NCI-H510A treated with DMSO at 0.1 percent for 48 hours (cell line): ENCODE results near the gene PRSS2.

Experiments used
- DNase-seq: peaks from one replicate; lab custom pipeline; 2025; lab: John Stamatoyannopoulos, UW

Gene PRSS2

DNA sequence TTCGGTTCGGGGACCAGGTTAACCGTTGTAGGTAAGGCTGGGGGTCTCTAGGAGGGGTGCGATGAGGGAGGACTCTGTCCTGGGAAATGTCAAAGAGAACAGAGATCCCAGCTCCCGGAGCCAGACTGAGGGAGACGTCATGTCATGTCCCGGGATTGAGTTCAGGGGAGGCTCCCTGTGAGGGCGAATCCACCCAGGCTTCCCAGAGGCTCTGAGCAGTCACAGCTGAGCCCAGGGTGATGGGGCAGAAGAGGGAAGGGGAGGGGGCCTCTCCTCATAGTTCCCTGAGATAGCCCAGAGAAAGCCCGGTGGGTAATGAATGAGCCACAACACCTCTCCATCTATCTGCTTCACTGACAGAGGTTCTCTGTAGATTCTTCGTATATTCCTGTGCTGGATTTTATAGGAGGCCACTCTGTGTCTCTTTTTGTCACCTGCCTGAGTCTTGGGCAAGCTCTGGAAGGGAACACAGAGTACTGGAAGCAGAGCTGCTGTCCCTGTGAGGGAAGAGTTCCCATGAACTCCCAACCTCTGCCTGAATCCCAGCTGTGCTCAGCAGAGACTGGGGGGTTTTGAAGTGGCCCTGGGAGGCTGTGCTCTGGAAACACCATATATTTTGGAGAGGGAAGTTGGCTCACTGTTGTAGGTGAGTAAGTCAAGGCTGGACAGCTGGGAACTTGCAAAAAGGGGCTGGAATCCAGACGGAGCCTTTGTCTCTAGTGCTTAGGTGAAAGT lies 16.4 kb downstream of the PRSS2 start:
- DNase-seq = no peak

DNA sequence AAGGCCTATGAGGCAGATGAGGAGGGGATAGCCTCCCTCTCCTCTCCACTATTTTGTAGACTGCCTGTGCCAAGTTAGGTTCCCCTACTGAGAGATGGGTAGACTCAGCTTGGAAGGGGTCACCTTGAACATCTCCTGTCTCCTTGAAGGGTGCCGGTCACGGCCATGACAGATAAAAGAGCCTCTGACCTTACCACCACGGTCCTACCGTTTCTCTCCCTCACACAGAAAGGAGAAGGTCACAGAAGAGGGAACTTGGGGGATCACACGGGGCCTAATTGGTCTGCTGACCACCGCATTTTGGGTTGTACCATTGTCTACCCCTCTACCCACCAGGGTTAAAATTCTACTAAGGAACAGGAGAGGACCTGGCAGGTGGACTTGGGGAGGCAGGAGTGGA lies 17.0 kb downstream of the PRSS2 start:
- DNase-seq = no peak

DNA sequence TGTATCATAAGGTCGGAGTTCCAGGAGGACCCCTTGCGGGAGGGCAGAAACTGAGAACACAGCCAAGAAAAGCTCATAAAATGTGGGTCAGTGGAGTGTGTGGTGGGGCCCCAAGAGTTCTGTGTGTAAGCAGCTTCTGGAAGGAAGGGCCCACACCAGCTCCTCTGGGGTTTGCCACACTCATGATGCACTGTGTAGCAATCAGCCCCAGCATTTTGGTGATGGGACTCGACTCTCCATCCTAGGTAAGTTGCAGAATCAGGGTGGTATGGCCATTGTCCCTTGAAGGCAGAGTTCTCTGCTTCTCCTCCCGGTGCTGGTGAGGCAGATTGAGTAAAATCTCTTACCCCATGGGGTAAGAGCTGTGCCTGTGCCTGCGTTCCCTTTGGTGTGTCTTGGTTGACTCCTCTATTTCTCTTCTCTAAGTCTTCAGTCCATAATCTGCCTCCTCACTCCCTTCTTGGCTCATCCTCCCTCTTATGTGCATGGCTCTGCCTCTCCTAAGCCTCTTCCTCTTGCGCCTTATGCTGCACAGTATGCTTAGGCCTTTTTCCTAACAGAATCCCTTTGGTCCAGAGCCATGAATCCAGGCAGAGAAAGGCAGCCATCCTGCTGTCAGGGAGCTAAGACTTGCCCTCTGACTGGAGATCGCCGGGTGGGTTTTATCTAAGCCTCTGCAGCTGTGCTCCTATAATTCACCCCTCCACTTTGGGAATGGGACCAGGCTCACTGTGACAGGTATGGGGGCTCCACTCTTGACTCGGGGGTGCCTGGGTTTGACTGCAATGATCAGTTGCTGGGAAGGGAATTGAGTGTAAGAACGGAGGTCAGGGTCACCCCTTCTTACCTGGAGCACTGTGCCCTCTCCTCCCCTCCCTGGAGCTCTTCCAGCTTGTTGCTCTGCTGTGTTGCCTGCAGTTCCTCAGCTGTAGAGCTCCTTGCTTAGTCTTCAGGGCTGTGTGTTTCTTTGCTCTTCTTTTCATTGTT lies 17.8 kb downstream of the PRSS2 start:
- no peak for DNase-seq

- DNase-seq = no peak
Measured at GRCh38 chr7:142789441-142789840, 18.7 kb downstream of the PRSS2 start.

DNA sequence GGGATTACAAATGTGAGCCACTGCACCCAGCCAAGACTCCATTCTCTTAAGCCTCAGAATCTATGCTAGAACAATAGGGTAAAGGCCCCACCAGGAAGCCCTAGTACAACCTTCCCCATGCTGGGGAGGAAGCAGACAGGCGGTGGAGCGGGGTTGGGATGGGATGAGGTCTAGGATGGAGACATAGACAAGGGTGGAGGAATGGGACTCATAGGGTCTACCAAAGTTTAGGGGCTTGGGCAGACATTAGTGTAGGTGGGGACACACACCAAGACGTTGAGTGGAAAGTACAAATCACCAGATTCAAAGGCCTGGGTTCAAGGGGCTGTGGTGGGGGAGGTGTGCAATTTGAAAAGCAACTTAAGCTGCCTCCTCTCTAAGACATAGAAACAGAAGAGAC lies 19.3 kb downstream of the PRSS2 start:
- no peak for DNase-seq

DNA sequence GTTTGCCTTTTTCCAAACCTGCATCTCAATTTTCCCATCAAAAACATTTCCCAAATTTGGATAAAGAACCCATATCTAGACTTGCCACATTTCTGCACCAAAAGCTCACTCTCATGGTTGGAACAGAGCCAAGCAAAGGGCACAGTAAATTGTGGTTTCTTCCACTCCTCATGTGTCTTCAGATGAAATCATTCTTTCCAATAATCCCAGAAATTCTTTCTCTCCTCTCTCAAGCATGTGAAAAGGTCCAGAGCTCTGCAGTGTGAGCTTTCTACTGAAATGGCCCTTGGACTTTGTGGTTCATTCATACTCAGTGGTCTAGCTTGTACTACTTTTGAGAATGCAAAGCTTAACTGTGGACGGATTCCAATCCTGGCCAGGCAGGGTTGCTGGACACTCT lies 19.8 kb downstream of the PRSS2 start:
- DNase-seq = no peak

- DNase-seq = no peak
Measured at GRCh38 chr7:142791502-142791901, 20.7 kb downstream of the PRSS2 start.

DNA sequence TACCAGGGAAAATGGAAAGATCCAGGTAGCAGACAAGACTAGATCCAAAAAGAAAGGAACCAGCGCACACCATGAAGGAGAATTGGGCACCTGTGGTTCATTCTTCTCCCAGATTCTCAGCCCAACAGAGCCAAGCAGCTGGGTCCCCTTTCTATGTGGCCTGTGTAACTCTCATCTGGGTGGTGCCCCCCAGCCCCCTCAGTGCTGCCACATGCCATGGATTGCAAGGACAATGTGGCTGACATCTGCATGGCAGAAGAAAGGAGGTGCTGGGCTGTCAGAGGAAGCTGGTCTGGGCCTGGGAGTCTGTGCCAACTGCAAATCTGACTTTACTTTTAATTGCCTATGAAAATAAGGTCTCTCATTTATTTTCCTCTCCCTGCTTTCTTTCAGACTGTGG lies 21.4 kb downstream of the PRSS2 start:
- DNase-seq = no peak

GRCh38 chr7:142792593-142792992 lies 21.8 kb downstream of the PRSS2 start:
- DNase-seq = no peak

- DNase-seq = no peak
Measured at GRCh38 chr7:142793156-142793555, 22.4 kb downstream of the PRSS2 start.

DNA sequence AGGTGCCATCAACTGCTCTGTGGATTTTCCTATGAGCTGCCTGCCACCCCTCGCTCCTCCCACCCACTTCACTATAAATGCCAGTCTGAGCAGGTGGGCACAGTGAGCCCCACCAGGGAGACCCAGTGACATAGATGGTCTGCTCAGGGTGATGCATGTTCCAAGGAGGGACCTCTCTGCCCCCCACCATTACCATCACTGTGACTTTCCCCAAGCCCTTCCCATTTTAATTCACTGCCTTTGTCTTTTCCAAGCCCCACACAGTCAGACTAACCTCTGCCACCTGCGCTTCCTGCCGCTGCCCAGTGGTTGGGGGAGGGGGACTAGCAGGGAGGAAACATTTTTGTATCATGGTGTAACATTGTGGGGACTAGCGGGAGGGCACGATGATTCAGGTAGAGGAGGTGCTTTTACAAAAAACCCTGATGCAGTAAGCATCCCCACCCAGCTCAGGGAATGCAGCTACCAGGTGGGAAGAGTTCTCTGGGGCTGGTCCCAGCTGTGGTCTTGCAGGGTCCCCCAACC lies 24.6 kb downstream of the PRSS2 start:
- DNase-seq = no peak

DNA sequence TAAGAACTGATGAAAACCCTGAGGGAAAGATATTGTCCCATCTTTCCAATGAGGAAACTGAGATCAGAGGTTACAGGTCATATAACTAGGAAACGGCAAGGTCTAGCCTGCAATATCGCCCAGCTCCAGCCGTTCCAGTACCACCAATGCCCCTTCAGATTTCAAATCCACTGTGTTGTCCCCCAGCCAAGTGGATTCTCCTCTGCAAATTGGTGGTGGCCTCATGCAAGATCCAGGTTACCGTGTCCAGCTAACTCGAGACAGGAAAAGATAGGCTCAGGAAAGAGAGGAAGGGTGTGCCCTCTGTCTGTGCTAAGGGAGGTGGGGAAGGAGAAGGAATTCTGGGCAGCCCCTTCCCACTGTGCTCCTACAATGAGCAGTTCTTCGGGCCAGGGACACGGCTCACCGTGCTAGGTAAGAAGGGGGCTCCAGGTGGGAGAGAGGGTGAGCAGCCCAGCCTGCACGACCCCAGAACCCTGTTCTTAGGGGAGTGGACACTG lies 25.3 kb downstream of the PRSS2 start:
- no peak for DNase-seq

- DNase-seq = no peak
Measured at GRCh38 chr7:142796501-142797390, 26.0 kb downstream of the PRSS2 start.

GRCh38 chr7:142797391-142798377 lies 26.9 kb downstream of the PRSS2 start:
- no peak for DNase-seq

DNA sequence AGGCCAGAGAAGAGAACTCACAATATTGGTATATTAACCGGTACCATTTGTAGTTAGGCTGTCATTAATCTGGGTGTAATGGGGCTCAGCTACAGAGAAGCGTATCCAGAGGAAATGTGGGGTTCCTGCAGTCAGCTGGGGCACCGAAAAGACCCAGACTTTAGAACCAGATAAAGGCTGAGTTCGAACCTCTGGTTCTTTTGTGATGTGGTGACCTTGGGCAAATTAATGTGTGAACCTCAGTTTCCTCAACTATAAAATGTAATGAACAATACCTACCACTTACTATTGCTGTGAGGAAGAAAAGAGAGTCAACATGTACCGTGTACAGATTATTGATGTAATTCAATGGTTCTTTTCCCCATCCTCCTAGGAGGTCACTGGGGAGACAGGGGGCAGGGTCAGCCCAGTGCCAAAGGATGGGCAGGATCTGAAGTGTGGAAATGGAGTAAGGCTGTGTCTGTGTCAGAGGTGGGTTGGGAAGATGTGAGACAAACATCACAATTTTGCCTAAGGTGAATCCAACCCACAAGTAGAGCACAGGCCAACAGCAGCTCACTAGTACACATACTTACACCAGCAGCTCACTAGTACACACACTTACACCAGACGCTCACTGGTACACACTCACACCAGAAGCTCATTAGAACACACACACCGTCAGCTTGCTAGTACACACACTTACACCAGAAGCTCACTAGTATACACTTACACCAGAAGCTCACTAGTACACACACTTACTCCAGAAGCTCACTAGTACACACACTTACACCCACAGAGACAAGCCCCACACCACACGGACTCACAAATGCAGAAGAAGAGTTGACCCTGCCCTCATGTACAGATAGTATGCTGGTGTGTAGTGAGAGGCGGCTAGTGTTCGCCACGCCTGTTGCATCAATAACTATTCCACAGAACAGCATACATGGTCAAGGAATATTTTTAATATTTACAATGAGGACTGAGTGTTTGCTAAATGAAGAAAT lies 28.0 kb downstream of the PRSS2 start:
- DNase-seq = no peak

DNA sequence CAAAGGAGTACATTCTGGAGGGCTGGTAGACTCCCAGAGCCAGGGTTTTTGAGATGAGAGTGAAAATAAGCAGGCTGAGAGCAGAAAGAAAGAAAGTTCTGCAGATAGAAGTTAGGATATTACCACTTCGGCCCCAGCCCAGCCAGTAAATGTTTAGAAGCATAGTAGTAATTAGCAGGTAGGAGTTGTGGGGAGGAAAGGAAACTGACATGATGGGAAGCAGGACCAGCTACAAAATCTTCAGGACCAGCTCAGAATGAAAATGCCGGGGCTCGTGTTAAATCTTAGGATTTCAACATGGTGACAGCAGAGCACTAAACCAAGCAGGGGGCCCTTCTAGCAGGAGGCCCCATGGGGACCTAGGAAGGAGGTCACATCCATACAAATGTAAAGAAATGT lies 28.7 kb downstream of the PRSS2 start:
- DNase-seq = no peak

DNA sequence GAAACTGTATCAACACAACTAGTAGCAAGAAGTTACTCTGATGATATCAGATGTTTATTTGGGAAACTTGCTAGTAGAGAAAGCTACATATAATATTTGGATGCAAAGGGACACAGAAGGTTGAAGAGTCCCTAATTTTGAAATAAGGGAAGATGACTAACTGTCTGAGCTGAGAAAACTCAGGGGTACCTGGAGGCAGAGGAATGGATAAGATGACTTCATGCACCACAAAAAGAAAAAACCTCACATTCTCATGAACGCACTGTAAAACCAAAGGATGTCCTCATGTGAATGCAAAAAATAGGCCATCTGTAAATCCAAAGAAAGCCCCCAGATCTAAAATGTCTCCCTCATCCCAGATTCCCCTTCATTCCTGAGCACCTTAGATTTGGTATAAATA lies 29.3 kb downstream of the PRSS2 start:
- DNase-seq = no peak

- DNase-seq = no peak
Measured at GRCh38 chr7:142800699-142801260, 30.0 kb downstream of the PRSS2 start.
